Caco-2 (cell line): ENCODE results near the gene HYAL1. TPM values are rescaled to one million over a fixed set of nuclear protein-coding genes. Genes with fewer than 3 reads are reported as not detected.

Experiments used
- BruUV-seq: library from RNA; stranded (reverse); fragments of 400-500 nt; replicated peaks from 2 replicates; lab custom pipeline; 2021; lab: Mats Ljungman, UMichigan
- CTCF ChIA-PET: fragments of 300-600 bp; sonication (Branson Sonifier 250); formaldehyde crosslinking; loops from one replicate; lab custom pipeline; 2022; ENCODE audit warnings: antibody characterized with exemption; lab: Charles Lee
- POLR2A ChIA-PET: fragments of 300-600 bp; sonication (Branson Sonifier 250); formaldehyde crosslinking; loops from one replicate; lab custom pipeline; 2022; ENCODE audit warnings: antibody characterized with exemption; lab: Charles Lee
- DNase-seq, 2 experiments: peaks; one replicate each; pipeline versions ENCODE4 v3.0.0 to v3.0.0-alpha.2; 2020 to 2022
- H3K27me3 ChIP-seq: replicated peaks from 2 replicates; pipeline ENCODE4 v1.6.0; 2011; ENCODE audit warnings: low read length; ENCODE audit not compliant: control insufficient read depth, insufficient read depth
- H3K36me3 ChIP-seq: 2 replicates; pipeline ENCODE4 v1.5.1; 2011; ENCODE audit warnings: low read length; ENCODE audit not compliant: control insufficient read depth, insufficient read depth
- H3K4me1 ChIP-seq: fragments of 250-450 bp; sonication (Bioruptor Pico); 2 replicates; pipeline ENCODE4 v1.5.1; 2020; ENCODE audit warnings: mild to moderate bottlenecking
- H3K4me3 ChIP-seq: 2 replicates; pipeline ENCODE4 v1.5.1; 2011; ENCODE audit warnings: low read depth, mild to moderate bottlenecking, control low read depth, low read length
- H3K9me3 ChIP-seq: fragments of 250-450 bp; sonication (Bioruptor Pico); 2 replicates; pipeline ENCODE4 v1.5.1; 2020; ENCODE audit warnings: mild to moderate bottlenecking, moderate library complexity
- H3K27ac Mint-ChIP-seq: one replicate; pipeline ENCODE4 v1.8.0; 2022; ENCODE audit warnings: mixed read lengths; ENCODE audit not compliant: unreplicated experiment
- H3K27me3 Mint-ChIP-seq: one replicate; pipeline ENCODE4 v1.8.0; 2022; ENCODE audit warnings: mixed read lengths; ENCODE audit not compliant: insufficient read depth, unreplicated experiment
- H3K36me3 Mint-ChIP-seq: one replicate; pipeline ENCODE4 v1.8.0; 2022; ENCODE audit warnings: mild to moderate bottlenecking, mixed read lengths; ENCODE audit not compliant: insufficient read depth, unreplicated experiment
- H3K4me1 Mint-ChIP-seq: one replicate; pipeline ENCODE4 v1.8.0; 2022; ENCODE audit warnings: low read depth, mixed read lengths; ENCODE audit not compliant: unreplicated experiment
- H3K4me3 Mint-ChIP-seq: one replicate; pipeline ENCODE4 v1.8.0; 2022; ENCODE audit warnings: mild to moderate bottlenecking, moderate library complexity, mixed read lengths; ENCODE audit not compliant: unreplicated experiment
- H3K9me3 Mint-ChIP-seq: one replicate; pipeline ENCODE4 v1.8.0; 2022; ENCODE audit warnings: mixed read lengths; ENCODE audit not compliant: unreplicated experiment
- intact Hi-C: fragments of 100-400 bp; cut with micrococcal nuclease; formaldehyde crosslinking; loops from one replicate; pipeline ENCODE4 v1.10.0; 2022; ENCODE audit not compliant: unreplicated experiment
- total RNA-seq: library from RNA; stranded (reverse); gene quantifications from 2 replicates; pipeline ENCODE4 v1.2.3, GENCODE V29; 2022
- TF ChIP-seq, protein P1 (sequence below), 2 experiments: fragments of 200-600 bp in 1 of 2; IDR thresholded peaks; 1 replicate in 1 of 2; 2 replicates in 1 of 2; pipeline versions ENCODE4 v1.5.1 to v1.8.0; 2011 to 2022; ENCODE audit warnings: antibody characterized with exemption in 1 of 2, control low read depth in 1 of 2, inconsistent platforms in 1 of 2, low read depth in 1 of 2, low read length in 1 of 2, mild to moderate bottlenecking in 1 of 2, moderate library complexity in 1 of 2; ENCODE audit not compliant: insufficient read depth in 1 of 2, severe bottlenecking in 1 of 2, unreplicated experiment in 1 of 2

The HYAL1 gene
- total RNA-seq, 1 experiment from 2014 or later: 2.3 TPM

- POLR2A ChIA-PET: no interaction called here
- H3K4me3 Mint-ChIP-seq: no peak overlapping the region
- H3K9me3 Mint-ChIP-seq: no peaks in the 10 kb centered on the region
- H3K27ac Mint-ChIP-seq: no peak overlapping the region
- DNase-seq: no peak
- intact Hi-C loops: no loop called here
- Histone ChIP-seq H3K4me1 (peaks cover 19% of the 10 kb centered on the region), H3K4me3 (no peak overlapping the region), H3K36me3 (no peaks in the 10 kb centered on the region), H3K27me3 (no peaks in the 10 kb centered on the region), H3K9me3 (no peaks in the 10 kb centered on the region)
- H3K36me3 Mint-ChIP-seq: peaks cover 19% of the 10 kb centered on the region
- CTCF ChIA-PET: no interaction called here
- BruUV-seq: no TSS peak
- no peaks in the 10 kb centered on the region for H3K27me3 Mint-ChIP-seq
- H3K4me1 Mint-ChIP-seq: peaks cover 16% of the 10 kb centered on the region
- TF ChIP-seq, protein P1, sequence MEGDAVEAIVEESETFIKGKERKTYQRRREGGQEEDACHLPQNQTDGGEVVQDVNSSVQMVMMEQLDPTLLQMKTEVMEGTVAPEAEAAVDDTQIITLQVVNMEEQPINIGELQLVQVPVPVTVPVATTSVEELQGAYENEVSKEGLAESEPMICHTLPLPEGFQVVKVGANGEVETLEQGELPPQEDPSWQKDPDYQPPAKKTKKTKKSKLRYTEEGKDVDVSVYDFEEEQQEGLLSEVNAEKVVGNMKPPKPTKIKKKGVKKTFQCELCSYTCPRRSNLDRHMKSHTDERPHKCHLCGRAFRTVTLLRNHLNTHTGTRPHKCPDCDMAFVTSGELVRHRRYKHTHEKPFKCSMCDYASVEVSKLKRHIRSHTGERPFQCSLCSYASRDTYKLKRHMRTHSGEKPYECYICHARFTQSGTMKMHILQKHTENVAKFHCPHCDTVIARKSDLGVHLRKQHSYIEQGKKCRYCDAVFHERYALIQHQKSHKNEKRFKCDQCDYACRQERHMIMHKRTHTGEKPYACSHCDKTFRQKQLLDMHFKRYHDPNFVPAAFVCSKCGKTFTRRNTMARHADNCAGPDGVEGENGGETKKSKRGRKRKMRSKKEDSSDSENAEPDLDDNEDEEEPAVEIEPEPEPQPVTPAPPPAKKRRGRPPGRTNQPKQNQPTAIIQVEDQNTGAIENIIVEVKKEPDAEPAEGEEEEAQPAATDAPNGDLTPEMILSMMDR (IDR thresholded peaks at IDR 0.05; ENCODE audit: insufficient read depth in 1 of 2, low read depth in 1 of 2, low read length in 1 of 2, severe bottlenecking in 1 of 2, unreplicated experiment in 1 of 2): no peak
Observed at GRCh38 chr3:50296721-50297383, 6.5 kb downstream of the HYAL1 start.

- TF ChIP-seq, protein P1 (IDR thresholded peaks at IDR 0.05; ENCODE audit: insufficient read depth in 1 of 2, low read depth in 1 of 2, low read length in 1 of 2, severe bottlenecking in 1 of 2, unreplicated experiment in 1 of 2): no peak
- no peak overlapping the region for H3K4me3 ChIP-seq
- Mint-ChIP-seq H3K4me1 (peaks cover 22% of the 10 kb centered on the region), H3K4me3 (no peak overlapping the region), H3K9me3 (no peaks in the 10 kb centered on the region), H3K36me3 (peaks cover 28% of the 10 kb centered on the region), H3K27me3 (no peaks in the 10 kb centered on the region), H3K27ac (no peak overlapping the region)
- no peaks in the 10 kb centered on the region for H3K9me3 ChIP-seq
- DNase-seq: no peak
- H3K4me1 ChIP-seq: peaks cover 19% of the 10 kb centered on the region
- no peaks in the 10 kb centered on the region for H3K27me3 ChIP-seq
- POLR2A ChIA-PET: no interaction called here
- CTCF ChIA-PET: no interaction called here
- intact Hi-C loops: no loop called here
- H3K36me3 ChIP-seq: no peaks in the 10 kb centered on the region
- no TSS peak for BruUV-seq
Observed at GRCh38 chr3:50295553-50296431, 7.6 kb downstream of the HYAL1 start.

DNA sequence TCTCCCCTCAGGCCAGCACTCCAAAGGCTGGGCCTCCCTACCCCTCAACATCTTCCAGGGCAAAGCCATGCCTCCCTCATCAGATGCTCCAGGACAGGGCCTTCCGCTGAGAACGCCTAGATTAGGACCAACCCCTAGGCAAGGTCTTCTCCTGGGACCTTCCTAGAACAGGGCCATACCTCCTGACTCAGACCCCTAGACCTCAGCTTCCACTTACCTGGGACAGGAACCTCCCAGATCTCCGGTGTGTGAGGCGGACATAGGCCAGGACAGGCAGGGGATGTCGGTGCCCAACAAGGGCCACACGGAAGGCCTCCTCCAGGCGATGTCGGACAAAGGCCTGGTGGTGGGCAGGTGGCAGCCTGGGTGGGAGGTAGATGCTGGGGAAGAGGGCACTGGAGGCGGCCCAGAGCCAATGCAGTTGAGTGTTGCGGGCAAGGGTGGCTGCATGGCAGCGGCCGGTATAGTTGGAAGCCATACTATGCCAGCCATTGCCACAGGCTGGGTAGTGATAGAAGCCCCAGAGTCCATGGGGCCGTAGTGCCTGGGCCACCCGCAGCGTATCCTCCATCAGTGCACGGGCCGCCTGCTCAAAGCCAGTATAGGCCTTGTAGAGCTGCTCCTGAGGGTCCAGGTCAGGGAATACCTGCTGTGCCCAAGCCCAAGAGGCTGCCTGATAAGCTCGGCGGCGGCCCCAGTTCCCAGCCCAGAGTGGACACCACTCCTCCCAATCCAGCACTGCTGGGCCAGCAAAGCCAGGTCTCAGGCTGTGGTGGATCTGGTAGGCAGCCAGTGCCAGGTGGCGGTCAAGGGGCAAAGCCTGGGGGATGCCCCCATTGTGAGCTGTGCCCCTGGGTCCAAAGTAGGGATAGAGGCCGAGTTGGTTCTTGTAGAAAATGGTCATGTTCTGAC is 8.6 kb downstream of the HYAL1 start:
- H3K27ac Mint-ChIP-seq: no peak overlapping the region
- peaks cover 22% of the 10 kb centered on the region for H3K4me1 Mint-ChIP-seq
- ChIA-PET CTCF (no interaction called here), POLR2A (no interaction called here)
- intact Hi-C loops: no loop called here
- no peak for DNase-seq
- Histone ChIP-seq H3K36me3 (peaks cover 3% of the 10 kb centered on the region; the same call in 1 of the 2 replicates), H3K4me1 (peaks cover 10% of the 10 kb centered on the region), H3K27me3 (no peaks in the 10 kb centered on the region), H3K4me3 (no peak overlapping the region), H3K9me3 (no peaks in the 10 kb centered on the region)
- peaks cover 29% of the 10 kb centered on the region for H3K36me3 Mint-ChIP-seq
- TF ChIP-seq, protein P1 (IDR thresholded peaks at IDR 0.05; ENCODE audit: insufficient read depth in 1 of 2, low read depth in 1 of 2, low read length in 1 of 2, severe bottlenecking in 1 of 2, unreplicated experiment in 1 of 2): no peak
- no TSS peak for BruUV-seq
- H3K27me3 Mint-ChIP-seq: no peaks in the 10 kb centered on the region
- H3K4me3 Mint-ChIP-seq: no peak overlapping the region
- no peaks in the 10 kb centered on the region for H3K9me3 Mint-ChIP-seq
